ENCODE measurements around the gene PHOX2B. TPM values are rescaled to one million over a fixed set of nuclear protein-coding genes. Genes with fewer than 3 reads are reported as not detected.
"Not testable (repeated sequence)": the region's sequence is repeated elsewhere in the genome, so short reads cannot be mapped to it uniquely, and the experiment has no call there.

PHOX2B gene
- total RNA-seq, 2 experiments from 2014 or later, result not detected

GRCh38 chr4:41734371-41734770 lies 14.2 kb downstream of the PHOX2B start:
- H3K36me3 Mint-ChIP-seq, result no peaks in the 10 kb centered on the region
- H3K4me1 Mint-ChIP-seq, result no peaks in the 10 kb centered on the region
- H3K27ac Mint-ChIP-seq, result no peak overlapping the region
- peaks cover 1% of the 10 kb centered on the region for H3K9me3 Mint-ChIP-seq
- no peak for DNase-seq
- H3K4me3 Mint-ChIP-seq, result no peak overlapping the region
- H3K27me3 Mint-ChIP-seq, result peaks cover 7% of the 10 kb centered on the region

DNA sequence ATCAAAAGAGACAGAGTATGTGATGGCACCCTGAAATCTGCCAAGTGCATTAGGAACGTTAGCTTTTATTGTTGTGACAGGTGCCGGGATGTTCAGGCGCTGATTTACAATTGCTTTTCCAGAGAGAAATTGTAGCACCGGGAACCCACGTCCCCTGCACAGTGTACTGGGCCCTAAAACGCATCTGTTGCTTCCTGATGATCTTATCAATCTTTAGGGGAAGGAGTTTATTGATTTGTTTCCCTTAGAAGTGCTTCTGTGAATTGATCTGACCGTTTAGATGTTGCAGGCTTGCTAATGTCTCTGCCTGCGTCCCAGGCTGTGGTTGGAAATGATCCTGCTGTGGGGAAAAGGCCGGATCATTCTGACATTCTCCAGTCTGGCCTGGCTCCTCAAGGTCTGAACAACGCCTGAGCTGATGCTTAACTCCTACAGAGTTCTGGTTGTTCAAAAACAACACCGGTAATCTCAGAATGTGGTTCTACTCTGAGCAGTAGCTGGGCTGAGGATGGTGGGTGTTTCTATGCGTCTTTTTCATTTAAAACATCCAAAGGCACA lies 16.9 kb downstream of the PHOX2B start:
- H3K27ac Mint-ChIP-seq, result no peak overlapping the region
- H3K4me3 Mint-ChIP-seq, result no peak overlapping the region
- H3K9me3 Mint-ChIP-seq, result peaks cover 1% of the 10 kb centered on the region
- H3K27me3 Mint-ChIP-seq, result peaks cover 7% of the 10 kb centered on the region
- no peaks in the 10 kb centered on the region for H3K36me3 Mint-ChIP-seq
- no peaks in the 10 kb centered on the region for H3K4me1 Mint-ChIP-seq
- DNase-seq, result no peak

DNA sequence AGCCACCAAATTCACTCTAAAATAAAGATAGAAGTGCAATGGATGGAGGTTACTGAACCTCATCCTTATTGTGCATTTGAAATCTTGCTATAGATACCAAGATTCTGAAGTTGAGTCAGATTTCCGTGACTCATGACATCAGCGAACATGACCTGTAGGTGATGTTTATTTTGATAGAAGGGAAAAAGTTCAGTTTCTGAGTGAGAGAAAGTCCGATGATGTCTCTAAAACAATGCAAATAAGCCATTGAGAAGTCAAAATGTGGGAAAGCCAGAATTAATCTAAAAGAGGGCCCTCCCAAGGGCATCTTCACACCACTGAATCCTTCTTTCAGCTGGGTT lies 20.0 kb downstream of the PHOX2B start:
- Mint-ChIP-seq H3K27me3 (peaks cover 7% of the 10 kb centered on the region), H3K9me3 (peaks cover 6% of the 10 kb centered on the region), H3K27ac (no peak overlapping the region), H3K36me3 (no peaks in the 10 kb centered on the region), H3K4me1 (no peaks in the 10 kb centered on the region), H3K4me3 (no peak overlapping the region)
- DNase-seq, result no peak

DNA sequence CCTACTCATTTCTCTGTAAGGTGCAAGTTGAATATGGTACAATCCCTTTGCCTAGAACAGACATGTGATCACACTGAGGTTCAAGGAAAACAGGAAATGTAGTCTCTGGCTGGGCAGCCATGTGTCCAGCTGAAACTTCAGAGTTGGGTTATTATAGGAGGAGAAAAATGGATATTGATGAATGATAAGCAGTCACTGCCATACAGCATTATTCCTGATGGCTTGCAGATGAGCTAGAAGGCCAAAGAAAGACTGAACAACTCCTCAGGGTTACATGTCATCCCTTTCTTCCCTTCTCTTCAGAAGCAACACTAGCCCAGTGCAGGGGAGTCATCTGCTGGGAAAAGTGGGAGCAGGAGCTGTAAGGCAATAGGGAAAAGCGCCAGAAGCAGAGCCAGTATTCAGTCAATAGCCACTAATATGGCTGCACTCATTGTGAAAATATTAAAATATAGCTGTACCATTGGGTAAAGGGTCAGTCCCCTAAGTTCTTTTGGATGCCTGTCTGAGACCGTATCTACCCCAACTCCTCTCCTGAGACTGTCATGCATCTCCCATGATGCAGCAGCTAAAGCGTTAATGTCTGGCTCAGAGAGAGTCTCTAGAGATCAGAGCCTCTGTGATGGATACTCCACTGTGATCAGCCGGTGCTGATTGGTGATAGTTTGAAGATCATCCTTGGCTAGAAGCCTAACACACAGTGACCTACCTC lies 20.5 kb downstream of the PHOX2B start:
- H3K9me3 Mint-ChIP-seq, result peaks cover 6% of the 10 kb centered on the region
- no peaks in the 10 kb centered on the region for H3K36me3 Mint-ChIP-seq
- DNase-seq, result no peak
- H3K27ac Mint-ChIP-seq, result no peak overlapping the region
- H3K4me1 Mint-ChIP-seq, result no peaks in the 10 kb centered on the region
- peaks cover 7% of the 10 kb centered on the region for H3K27me3 Mint-ChIP-seq
- no peak overlapping the region for H3K4me3 Mint-ChIP-seq

GRCh38 chr4:41725254-41725653 lies 23.3 kb downstream of the PHOX2B start:
- H3K4me3 Mint-ChIP-seq, result no peak overlapping the region
- peaks cover 4% of the 10 kb centered on the region for H3K27me3 Mint-ChIP-seq
- H3K4me1 Mint-ChIP-seq, result no peaks in the 10 kb centered on the region
- no peak for DNase-seq
- H3K27ac Mint-ChIP-seq, result no peak overlapping the region
- no peaks in the 10 kb centered on the region for H3K36me3 Mint-ChIP-seq
- H3K9me3 Mint-ChIP-seq, result peaks cover 6% of the 10 kb centered on the region

DNA sequence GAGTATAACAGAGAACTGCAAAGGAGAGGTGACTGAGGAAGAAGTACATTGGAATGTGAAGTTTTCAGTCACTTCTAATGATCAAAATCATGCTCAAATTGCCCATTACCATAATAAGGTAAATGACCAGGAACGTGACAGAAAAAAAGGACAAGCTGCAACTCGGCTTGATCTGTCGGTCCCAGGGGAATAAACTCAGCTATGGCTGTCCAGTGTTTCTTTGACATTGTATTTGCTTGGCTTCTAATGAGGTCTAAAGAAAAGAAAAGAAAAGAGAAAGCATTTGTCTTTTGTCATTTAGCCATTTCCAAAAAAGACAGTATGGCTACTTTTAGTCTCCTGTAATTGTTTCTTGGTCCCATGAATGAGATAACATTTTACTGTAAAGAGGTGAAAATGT lies 25.2 kb downstream of the PHOX2B start:
- H3K4me3 Mint-ChIP-seq, result no peak overlapping the region
- H3K27me3 Mint-ChIP-seq, result peaks cover 3% of the 10 kb centered on the region
- peaks cover 5% of the 10 kb centered on the region for H3K9me3 Mint-ChIP-seq
- H3K36me3 Mint-ChIP-seq, result no peaks in the 10 kb centered on the region
- no peak for DNase-seq
- H3K27ac Mint-ChIP-seq, result no peak overlapping the region
- no peaks in the 10 kb centered on the region for H3K4me1 Mint-ChIP-seq

DNA sequence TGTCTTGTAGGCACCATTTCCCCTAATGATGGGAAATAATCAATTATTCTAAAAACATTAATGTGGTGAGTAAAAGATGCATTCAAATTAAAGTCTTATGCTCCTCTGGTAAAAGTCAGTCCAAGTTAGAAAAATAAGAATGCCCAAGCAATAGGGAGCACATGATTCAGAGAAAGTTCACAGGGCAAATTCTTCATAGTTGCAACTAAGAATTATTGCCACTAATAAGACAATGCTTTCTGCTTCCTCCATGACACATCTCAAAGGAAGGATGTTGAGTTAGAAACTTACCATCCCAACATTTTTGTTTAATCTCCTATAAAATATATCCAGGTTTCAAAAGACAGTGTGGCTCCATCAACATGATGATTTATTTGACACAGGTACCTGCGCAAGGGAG lies 26.3 kb downstream of the PHOX2B start:
- no peak overlapping the region for H3K27ac Mint-ChIP-seq
- peaks cover 5% of the 10 kb centered on the region for H3K9me3 Mint-ChIP-seq
- DNase-seq, result no peak
- H3K36me3 Mint-ChIP-seq, result no peaks in the 10 kb centered on the region
- H3K4me1 Mint-ChIP-seq, result no peaks in the 10 kb centered on the region
- H3K4me3 Mint-ChIP-seq, result no peak overlapping the region
- H3K27me3 Mint-ChIP-seq, result peaks cover 3% of the 10 kb centered on the region

- H3K9me3 Mint-ChIP-seq, result no peaks in the 10 kb centered on the region
- no peak overlapping the region for H3K27ac Mint-ChIP-seq
- H3K36me3 Mint-ChIP-seq, result no peaks in the 10 kb centered on the region
- no peak for DNase-seq
- H3K4me1 Mint-ChIP-seq, result no peaks in the 10 kb centered on the region
- H3K4me3 Mint-ChIP-seq, result no peak overlapping the region
- peaks cover 3% of the 10 kb centered on the region for H3K27me3 Mint-ChIP-seq
These were observed 29.1 kb downstream of the PHOX2B start for GRCh38 chr4:41719417-41719816.

GRCh38 chr4:41718907-41719306 lies 29.6 kb downstream of the PHOX2B start:
- H3K27me3 Mint-ChIP-seq, result peaks cover 3% of the 10 kb centered on the region
- no peaks in the 10 kb centered on the region for H3K4me1 Mint-ChIP-seq

GRCh38 chr4:41715155-41715554 lies 33.4 kb downstream of the PHOX2B start:
- Mint-ChIP-seq H3K27ac (no peak overlapping the region), H3K9me3 (no peaks in the 10 kb centered on the region), H3K4me1 (no peaks in the 10 kb centered on the region), H3K4me3 (no peak overlapping the region), H3K36me3 (no peaks in the 10 kb centered on the region), H3K27me3 (peaks cover 2% of the 10 kb centered on the region)
- no peak for DNase-seq

More at GRCh38 chr4:41718907-41719306, 29.6 kb downstream of the PHOX2B start:
- DNase-seq, result no peak
- Mint-ChIP-seq H3K36me3 (no peaks in the 10 kb centered on the region), H3K27ac (no peak overlapping the region), H3K9me3 (no peaks in the 10 kb centered on the region), H3K4me3 (no peak overlapping the region)

DNA sequence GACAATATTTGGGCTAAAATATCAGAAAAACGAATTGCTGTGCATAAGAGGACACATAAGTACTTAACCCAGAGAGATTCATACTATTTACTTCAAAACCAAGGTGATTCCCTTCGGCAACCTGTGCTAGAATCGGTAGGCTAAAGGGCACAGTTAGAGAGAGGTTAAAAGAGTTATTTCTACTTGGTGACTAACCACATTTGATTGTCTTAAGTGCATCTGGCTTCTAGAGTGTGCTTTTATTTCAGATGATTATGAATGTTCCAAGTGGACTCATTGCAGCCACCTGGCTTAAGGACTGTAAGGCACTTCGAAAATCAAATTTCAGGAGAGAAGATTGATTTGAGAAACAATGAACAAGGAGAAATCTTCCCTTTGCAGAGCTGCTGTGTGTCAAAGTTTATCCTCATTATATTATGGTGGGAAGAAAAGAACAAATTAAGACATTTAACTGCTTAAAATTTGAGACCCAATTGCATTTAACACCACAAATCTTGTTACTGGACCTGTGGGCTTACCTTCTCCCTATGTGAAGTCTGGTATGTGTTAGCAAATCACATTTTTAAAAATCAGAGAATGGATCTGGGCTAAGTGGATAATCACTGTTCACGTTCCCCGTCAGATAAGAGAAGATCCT lies 34.0 kb downstream of the PHOX2B start:
- DNase-seq, result no peak
- H3K27me3 Mint-ChIP-seq, result no peaks in the 10 kb centered on the region
- no peaks in the 10 kb centered on the region for H3K4me1 Mint-ChIP-seq
- no peaks in the 10 kb centered on the region for H3K9me3 Mint-ChIP-seq
- H3K36me3 Mint-ChIP-seq, result no peaks in the 10 kb centered on the region
- H3K4me3 Mint-ChIP-seq, result no peak overlapping the region
- no peak overlapping the region for H3K27ac Mint-ChIP-seq

- Mint-ChIP-seq H3K27ac (no peak overlapping the region), H3K4me1 (no peaks in the 10 kb centered on the region), H3K4me3 (no peak overlapping the region), H3K27me3 (no peaks in the 10 kb centered on the region), H3K36me3 (no peaks in the 10 kb centered on the region), H3K9me3 (no peaks in the 10 kb centered on the region)
- DNase-seq, result no peak
These were observed 34.8 kb downstream of the PHOX2B start for GRCh38 chr4:41713768-41714167.

GRCh38 chr4:41712425-41712824 lies 36.1 kb downstream of the PHOX2B start:
- no peaks in the 10 kb centered on the region for H3K9me3 Mint-ChIP-seq
- no peaks in the 10 kb centered on the region for H3K36me3 Mint-ChIP-seq
- H3K4me1 Mint-ChIP-seq, result no peaks in the 10 kb centered on the region
- no peak for DNase-seq
- H3K27me3 Mint-ChIP-seq, result no peaks in the 10 kb centered on the region
- no peak overlapping the region for H3K27ac Mint-ChIP-seq
- H3K4me3 Mint-ChIP-seq, result no peak overlapping the region

GRCh38 chr4:41711654-41712053 lies 36.9 kb downstream of the PHOX2B start:
- H3K9me3 Mint-ChIP-seq, H3K27me3 Mint-ChIP-seq, H3K27ac Mint-ChIP-seq, H3K36me3 Mint-ChIP-seq, H3K4me3 Mint-ChIP-seq, DNase-seq, H3K4me1 Mint-ChIP-seq: not testable (repeated sequence)

DNA sequence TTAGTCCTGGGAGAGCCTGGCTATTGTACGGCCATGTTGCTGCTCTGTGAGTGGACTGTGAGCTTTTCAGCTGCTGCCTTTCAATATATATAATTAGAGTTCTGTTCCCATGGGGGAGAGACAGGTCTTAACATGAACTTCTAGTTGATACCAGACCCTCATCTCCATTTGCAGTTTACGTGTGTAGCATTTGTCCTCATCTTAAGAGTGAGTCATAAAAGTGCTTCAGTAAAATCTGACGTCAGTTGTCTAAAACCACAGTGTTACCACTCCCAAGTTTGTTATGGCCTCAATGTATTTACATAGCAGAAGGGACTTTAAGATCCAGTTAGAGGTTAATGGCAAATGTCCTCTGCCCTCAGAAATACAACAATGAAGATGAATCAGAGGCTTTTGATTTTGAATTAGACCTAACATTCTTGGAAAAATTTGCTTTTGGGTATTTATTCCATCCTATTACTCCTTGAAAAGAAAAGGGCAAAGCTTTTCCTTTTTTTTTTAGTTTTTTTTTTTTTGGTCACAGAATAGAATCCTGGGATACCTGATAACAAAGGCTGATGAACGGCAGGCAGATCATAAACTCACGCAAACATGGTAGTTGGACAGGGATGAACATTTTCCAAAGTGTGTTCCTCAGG lies 38.6 kb downstream of the PHOX2B start:
- Mint-ChIP-seq H3K9me3 (no peaks in the 10 kb centered on the region), H3K27ac (no peak overlapping the region), H3K4me1 (no peaks in the 10 kb centered on the region), H3K36me3 (no peaks in the 10 kb centered on the region), H3K27me3 (peaks cover 4% of the 10 kb centered on the region), H3K4me3 (no peak overlapping the region)
- no peak for DNase-seq
